LNCAP (cell line): ENCODE results near the gene CREB5.

ENCODE experiments used
- CTCF ChIP-seq: fragments of 450-650 bp; IDR thresholded peaks from 2 replicates; pipeline ENCODE4 v1.5.1; 2017; ENCODE audit warnings: mild to moderate bottlenecking

CREB5 gene

GRCh38 chr7:28483908-28484605, 71.7 kb downstream of the CREB5 start:
- TF ChIP-seq CTCF = no peak

GRCh38 chr7:28484606-28484935, 72.3 kb downstream of the CREB5 start:
- no peak for TF ChIP-seq CTCF

- no peak for TF ChIP-seq CTCF
These were observed 75.2 kb downstream of the CREB5 start for GRCh38 chr7:28487487-28487886.

GRCh38 chr7:28488061-28488791, 75.9 kb downstream of the CREB5 start:
- TF ChIP-seq CTCF = no peak

- TF ChIP-seq CTCF = no peak
These were observed 78.5 kb downstream of the CREB5 start for GRCh38 chr7:28490831-28491230.

- TF ChIP-seq CTCF = no peak
These were observed 81.2 kb downstream of the CREB5 start for GRCh38 chr7:28493477-28493876.

GRCh38 chr7:28497009-28497408, 84.7 kb downstream of the CREB5 start:
- no peak for TF ChIP-seq CTCF
